NCI-H187 (cell line): ENCODE data around the gene CNNM4.

Experiments
- DNase-seq, 2 experiments: peaks; one replicate each; lab custom pipeline; 2025; lab: John Stamatoyannopoulos, UW

Gene CNNM4

DNA sequence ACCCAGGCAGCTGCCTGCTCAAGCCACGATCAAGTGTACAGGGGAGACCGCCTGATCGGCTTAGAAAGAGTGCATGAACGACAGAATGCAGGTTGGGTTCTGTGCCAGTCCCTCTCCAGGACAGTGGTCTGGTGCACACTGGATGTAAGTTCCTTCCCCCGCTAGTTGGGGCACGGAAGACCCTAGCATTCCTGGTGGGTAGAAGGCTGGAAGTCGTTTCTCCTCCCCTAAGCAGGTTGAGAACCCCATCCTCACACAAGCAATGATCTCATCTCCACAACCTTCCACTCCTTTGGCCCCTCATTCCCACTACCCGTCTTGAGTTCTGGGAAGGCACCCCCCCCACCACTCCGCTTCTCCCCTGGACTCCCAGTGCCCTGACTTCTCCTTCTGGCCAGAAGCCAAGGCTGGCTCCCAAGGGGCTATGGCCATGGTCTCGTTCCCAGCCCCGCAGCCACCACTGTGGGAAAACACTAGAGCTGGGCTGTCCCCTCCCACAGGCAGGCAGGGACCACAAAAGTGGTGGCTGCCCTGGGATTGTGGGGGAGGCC, 98.5 kb downstream of the CNNM4 start:
- DNase-seq = no peak

DNA sequence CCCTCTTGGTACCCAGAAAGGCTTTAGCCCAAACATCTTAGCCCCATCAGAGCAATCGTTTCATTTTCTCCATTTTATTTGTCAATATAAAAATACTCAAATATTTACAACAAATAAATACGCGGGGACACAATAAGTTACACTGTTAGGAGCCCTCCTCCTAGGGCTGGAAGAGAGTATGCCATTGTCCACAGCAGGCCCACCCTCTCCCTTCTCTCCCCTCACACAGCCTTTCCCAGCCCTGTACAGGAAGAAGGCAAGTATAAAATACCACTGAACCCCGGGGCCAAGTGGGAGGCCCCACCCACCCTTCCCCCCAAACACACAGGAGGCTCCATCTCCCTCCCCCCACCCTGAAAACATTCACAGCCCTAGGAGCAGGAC, 99.0 kb downstream of the CNNM4 start:
- DNase-seq = no peak

DNA sequence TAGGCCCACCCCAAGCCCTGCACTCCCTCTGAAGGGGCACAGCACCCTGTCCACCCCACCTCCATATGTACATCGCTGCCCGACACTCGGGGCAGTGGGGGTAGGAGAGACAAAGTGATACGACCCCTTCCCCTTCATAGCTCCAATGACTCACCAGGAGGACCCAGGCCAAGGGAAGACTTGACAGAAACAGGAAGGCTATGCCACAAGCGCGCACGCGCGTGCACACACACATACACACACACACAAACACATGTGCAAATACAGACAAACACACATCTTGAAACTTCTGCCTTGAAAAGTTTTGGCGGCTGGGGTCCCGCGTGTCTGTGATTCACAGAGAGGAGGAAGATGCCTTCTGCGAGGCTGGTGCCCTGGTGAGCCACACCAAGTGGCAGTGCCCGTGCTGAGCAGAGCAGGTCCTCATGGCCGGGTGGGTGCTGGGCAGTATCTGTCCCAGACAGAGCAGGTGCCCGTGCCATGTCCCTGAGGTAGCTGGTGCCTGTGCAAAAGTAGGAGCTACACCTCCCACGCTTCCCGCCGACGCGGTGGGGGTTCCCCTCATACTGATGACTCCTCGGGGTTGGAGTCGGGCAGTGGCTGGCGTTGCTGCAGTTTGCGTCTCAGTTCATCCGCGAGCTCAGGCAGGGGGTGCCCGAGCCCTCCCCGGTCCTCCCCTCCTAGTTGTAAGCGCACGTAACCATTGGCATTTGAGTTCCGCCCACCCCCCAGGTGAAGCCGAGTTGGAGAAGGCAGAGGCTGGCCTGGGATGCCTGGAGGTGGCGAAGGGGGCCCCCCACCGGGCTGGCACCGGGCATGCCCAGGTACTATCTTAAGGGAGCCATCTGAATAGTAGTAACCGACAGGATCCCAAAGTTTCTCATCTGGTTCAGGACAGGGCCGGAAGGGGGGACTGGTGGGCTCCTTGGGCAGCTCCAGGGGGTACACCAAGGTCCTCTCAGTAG, 99.6 kb downstream of the CNNM4 start:
- DNase-seq = no peak

GRCh38 chr2:96861074-96861473, 100.4 kb downstream of the CNNM4 start:
- no peak for DNase-seq
